SK-N-SH treated with all-trans-retinoic acid at 6 μM for 48 hours (cell line): Measurements from ENCODE around the gene WDR7.

Experiments used
- ARNTL ChIP-seq: fragments of 450-650 bp; formaldehyde crosslinking; IDR thresholded peaks from 2 replicates; pipeline ENCODE4 v1.5.0; 2020; ENCODE audit warnings: low read depth, mild to moderate bottlenecking, moderate library complexity, borderline replicate concordance
- GLIS3 ChIP-seq: fragments of 250-450 bp; sonication (Bioruptor Pico); IDR thresholded peaks from 2 replicates; pipeline ENCODE4 v1.5.0; 2020; ENCODE audit warnings: mild to moderate bottlenecking, moderate library complexity
- ISL1 ChIP-seq: fragments of 250-450 bp; sonication (Bioruptor Pico); IDR thresholded peaks from 2 replicates; pipeline ENCODE4 v2.1.2; 2022; ENCODE audit warnings: mild to moderate bottlenecking, moderate library complexity
- PATZ1 ChIP-seq: fragments of 250-450 bp; sonication (Bioruptor Pico); IDR thresholded peaks from 2 replicates; pipeline ENCODE4 v1.8.0; 2020; ENCODE audit warnings: mild to moderate bottlenecking, moderate library complexity, borderline replicate concordance
- POU6F1 ChIP-seq: fragments of 250-450 bp; sonication (Bioruptor Pico); IDR thresholded peaks from 2 replicates; pipeline ENCODE4 v1.8.0; 2021; ENCODE audit warnings: low read depth, mild to moderate bottlenecking, moderate library complexity, borderline replicate concordance
- RARB ChIP-seq: fragments of 250-450 bp; sonication (Bioruptor Pico); IDR thresholded peaks from 2 replicates; pipeline ENCODE4 v1.8.0; 2021; ENCODE audit warnings: mild to moderate bottlenecking, moderate library complexity
- TSHZ2 ChIP-seq: fragments of 250-450 bp; sonication (Bioruptor Pico); IDR thresholded peaks from 2 replicates; pipeline ENCODE4 v1.5.0; 2020; ENCODE audit warnings: mild to moderate bottlenecking, moderate library complexity
- ZNF8 ChIP-seq: fragments of 450-650 bp; formaldehyde crosslinking; IDR thresholded peaks from 2 replicates; pipeline ENCODE4 v1.5.0; 2020; ENCODE audit warnings: mild to moderate bottlenecking, moderate library complexity

GRCh38 chr18:56711708-56712445 is 60.7 kb downstream of the WDR7 start:
- no peak for TF ChIP-seq ARNTL (CRISPR knock-in tag)
- TF ChIP-seq PATZ1: no peak
- no peak for TF ChIP-seq GLIS3 (CRISPR knock-in tag)
- TF ChIP-seq ISL1 (CRISPR knock-in tag): no peak
- TF ChIP-seq RARB (CRISPR knock-in tag): no peak
- TF ChIP-seq POU6F1 (CRISPR knock-in tag): no peak
- no peak for TF ChIP-seq TSHZ2 (CRISPR knock-in tag)
- no peak for TF ChIP-seq ZNF8 (CRISPR knock-in tag)
